ENCODE data around the gene KDELR3.

KDELR3 gene

DNA sequence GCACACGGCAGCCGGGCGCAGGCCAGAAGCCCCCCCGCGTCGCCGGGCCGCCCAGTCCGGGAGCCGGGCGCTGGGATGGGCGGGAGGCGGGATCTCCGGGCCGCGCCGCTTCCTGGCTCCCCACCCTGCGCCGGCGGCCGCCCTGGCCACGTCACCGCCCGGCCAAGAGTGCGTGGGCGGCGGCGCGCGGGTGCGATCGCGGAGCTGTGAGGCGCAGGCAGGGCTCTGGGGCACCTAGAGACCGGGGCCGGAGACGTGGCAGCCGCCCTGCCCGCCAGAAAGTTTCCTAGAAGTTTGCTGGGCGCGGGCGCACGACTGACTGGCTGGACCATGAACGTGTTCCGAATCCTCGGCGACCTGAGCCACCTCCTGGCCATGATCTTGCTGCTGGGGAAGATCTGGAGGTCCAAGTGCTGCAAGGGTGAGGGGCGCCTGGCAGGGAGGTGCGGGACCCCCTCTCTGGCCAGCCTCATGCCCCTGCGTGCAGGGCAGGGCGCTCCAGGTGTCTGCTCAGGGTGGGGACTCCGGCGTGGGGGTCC is at the start of gene KDELR3:
TSS of gene KDELR3 (plus strand) at position 193 of the 539 bp plus-strand sequence. CDS start at position 331, 138 bp downstream.
- no peak for DNase-seq

- DNase-seq, result no peak
These were observed 49.3 kb upstream of the KDELR3 start for GRCh38 chr22:38418589-38418988.

GRCh38 chr22:38419121-38419857 is 48.6 kb upstream of the KDELR3 start:
- no peak for DNase-seq

GRCh38 chr22:38419858-38420160 is 48.1 kb upstream of the KDELR3 start:
- DNase-seq, result no peak

GRCh38 chr22:38420734-38421133 is 47.2 kb upstream of the KDELR3 start:
- no peak for DNase-seq

DNA sequence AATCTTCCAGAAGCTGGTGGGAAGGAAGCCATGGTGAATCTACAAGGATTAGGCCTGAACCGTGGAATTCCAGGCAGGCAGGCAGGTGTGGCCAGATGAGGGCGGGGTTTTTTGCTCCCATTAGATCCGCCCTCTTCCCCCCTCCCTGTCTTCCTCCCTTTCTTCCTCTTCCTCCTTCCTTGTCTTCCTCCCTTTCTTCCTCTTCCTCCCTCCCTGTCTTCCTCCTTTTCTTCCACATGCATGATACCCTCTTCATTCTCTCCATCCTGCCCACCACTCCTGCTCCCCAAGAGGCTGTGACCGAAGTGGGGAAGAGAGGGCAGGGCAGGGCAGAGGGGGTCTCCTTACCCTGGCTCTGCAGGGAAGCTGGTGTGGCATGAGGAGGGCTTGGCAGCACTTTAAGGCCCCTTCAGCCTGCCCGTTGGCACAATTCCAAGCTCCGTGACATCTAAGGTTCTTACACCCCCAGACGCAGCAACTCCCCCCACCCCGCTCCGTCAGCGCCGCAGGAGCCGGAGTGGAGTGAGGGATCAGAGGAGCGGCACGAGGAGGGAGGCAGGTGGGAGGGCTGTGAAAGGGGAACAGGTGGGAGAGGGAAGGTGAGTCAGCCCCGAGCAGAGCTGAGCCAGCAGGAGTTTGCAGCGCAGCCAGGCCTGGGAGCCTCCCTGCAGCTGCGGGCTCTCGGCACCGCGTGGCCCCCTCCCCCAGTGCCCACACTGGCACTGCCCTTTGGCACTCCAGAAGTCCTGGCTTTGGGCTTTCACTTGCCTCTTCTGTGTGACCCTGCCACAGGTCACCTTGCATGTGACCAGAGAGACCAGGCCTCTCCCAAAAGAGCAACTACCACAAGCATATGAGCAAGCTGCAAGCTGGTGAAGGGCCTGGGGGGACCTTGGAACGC is 45.0 kb upstream of the KDELR3 start:
- DNase-seq, result no peak

GRCh38 chr22:38423512-38424503 is 44.1 kb upstream of the KDELR3 start:
- DNase-seq, result no peak

DNA sequence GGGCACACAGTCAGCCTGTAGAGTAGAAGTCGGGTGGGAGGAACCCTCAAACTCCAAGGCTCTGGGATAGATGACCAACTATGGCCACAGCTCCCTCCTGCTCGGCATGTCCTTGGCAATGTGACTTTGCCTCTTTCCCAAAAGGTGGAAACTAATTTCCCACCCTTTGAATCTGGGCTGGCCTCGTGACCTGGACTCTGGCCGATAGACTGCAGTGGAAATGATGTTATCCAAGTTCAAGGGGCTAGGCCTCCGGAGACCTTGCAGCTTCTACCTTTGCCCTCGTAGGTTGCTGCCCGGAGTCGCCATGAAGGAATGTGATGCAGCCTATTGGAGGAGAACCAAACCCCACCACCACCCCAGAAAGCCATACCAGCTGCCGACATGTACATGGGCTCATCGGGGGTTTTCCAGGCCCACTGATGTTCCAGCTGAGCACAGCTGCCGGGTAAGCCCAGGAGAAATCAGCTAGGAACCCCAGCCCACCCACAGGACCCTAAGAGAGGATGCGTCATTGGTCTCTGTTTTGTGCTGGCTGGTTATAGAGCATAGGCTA is 43.3 kb upstream of the KDELR3 start:
- DNase-seq, result no peak

- no peak for DNase-seq
These were observed 41.3 kb upstream of the KDELR3 start for GRCh38 chr22:38426628-38427027.

GRCh38 chr22:38427465-38427864 is 40.4 kb upstream of the KDELR3 start:
- no peak for DNase-seq

DNA sequence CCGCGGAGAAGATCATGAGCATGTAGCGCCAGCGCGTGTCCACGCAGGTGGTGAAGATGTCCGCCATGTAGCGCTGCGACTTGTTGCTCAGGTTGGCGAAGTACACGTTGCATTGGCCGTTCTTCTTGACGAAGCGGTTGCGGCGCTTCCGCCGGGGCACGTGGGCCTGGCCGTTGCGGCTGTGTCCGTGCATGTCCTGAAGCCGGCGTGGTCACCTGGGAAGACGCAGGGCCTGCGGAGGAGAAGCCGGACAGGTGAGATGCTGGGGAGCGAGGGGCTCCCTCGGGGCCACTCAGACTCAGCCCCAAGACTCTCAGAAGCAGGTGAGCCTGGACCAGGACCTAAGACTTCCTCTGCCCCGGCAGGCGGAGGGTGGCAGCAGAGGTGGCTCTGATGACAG is 40.0 kb upstream of the KDELR3 start:
- no peak for DNase-seq

DNA sequence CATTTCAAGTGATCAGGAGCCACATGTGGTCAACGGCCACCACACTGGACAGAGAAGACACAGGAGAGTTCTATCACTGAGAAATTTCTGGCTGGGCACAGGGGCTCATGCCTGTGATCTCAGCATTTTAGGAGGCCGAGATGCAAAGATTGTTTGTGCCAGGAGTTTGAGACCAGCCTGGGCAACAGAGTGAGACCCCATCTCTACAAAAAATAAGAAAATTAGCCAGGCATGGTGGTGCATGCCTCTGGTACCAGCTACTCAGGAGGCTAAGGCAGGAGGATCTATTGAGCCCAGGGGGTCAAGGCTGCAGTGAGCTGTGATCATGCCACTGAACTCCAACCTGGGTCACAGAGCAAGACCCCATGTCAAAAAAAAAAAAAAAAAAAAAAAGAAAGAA is 39.2 kb upstream of the KDELR3 start:
- DNase-seq, result no peak

DNA sequence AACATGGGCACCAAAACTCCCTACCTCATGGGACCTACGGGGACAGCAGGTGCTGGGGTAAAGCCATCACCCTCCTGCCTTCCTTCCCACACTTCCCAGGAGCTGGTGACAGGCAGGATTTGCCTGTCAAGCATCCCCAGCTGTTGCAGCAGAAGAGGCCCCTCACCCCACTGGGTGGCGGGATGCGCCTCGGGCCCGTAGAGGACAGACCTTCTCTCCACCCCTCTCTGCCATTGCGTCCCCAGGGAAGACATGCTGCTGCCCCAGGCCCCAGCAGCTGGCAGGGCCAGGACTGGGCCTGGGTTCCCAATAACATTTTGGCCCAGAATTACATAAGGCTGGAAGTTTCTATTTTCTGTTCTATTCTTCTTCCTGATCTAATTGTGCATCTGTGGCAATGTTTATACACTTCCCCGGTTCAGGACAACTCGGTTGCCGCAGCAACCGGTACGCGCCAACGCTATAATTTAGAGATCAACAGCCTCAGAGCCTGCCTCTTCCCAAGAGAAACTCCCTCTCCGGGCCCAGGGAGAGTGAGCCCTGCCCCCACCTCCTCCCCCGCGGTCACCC is 38.3 kb upstream of the KDELR3 start:
- DNase-seq, result no peak

GRCh38 chr22:38431266-38432010 is 36.5 kb upstream of the KDELR3 start:
- DNase-seq, result no peak

DNA sequence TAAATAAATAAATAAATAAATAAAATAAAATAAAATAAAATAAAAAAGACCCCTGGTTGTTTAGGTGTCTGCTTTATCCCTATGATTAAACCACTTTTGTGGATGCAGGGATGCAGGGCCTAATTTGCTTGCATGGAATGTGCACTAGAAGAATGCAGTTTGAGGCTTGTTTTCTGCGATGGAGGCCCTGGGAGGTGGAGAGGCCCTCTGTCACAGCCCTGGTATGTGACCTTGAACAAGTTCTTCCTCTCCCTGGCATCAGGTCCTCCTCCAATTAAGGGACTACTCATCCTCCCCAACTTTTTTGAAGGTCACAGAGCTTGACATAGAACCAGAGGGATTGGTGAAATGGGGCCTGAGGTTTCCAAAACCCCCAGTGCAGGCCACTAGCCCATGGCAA is 35.6 kb upstream of the KDELR3 start:
- no peak for DNase-seq

DNA sequence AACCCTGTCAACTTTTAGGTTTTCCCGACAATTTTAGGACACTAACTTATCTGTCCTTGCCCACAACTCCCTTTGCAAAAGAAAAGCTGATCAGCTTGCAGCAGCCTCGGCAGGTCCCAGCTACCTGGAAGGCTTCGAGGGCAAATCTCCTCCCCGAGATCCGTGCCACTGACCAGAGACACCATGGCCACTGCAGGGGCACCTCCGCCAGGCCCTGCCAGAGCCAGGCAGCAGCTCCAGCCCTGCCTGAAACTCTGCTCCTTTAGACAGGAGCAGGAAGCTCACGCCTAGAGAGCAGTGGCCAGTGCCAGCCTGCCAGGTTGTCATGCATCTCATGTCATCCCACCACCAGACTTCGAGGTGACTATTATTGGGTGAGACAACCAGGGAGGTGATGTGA is 34.0 kb upstream of the KDELR3 start:
- DNase-seq, result no peak

DNA sequence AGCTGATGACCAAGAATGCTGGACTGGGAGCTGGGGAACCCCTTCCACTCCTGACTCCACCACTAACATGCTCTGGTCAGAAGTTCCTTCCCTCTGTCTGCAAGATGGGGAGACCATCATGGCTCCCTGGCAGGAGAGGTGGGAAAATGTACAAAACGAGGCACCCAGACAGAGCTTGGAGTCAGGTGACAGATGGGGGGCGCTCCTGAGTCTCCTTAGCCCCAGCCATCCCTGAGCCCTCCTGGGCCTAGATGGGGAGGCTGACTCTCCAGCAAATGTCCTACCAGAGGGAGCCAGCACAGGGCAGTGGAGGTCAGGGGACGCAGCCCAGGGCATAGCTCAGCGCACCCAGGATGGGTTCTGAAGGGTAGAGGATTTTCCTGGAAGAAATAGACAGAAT is 32.9 kb upstream of the KDELR3 start:
- no peak for DNase-seq

DNA sequence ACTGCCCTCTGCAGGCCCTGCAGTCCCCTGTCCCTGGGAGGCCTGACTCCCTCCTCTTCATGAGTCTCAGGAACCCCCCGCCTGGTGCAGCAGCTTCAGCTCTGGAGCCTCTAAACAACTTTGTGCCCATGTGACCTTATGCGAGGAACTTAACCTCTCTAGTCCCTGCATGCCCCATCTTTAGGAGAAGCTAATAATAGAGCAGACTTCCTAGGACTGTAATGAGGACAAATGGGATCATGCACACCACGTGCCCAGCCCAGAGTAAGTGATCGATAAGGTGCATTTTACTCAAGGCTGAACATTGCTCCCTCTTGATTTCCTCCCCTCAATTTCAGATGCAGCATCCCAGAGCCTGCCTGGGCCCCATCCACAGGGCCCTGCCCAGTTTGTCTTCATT is 31.9 kb upstream of the KDELR3 start:
- DNase-seq, result no peak

GRCh38 chr22:38436629-38437395 is 31.1 kb upstream of the KDELR3 start:
- DNase-seq, result no peak

- no peak for DNase-seq
These were observed 30.5 kb upstream of the KDELR3 start for GRCh38 chr22:38437416-38437815.

Data from NCI-H446 treated with DMSO at 0.1 percent for 48 hours (cell line).